HG02588 (cell line): Measurements from ENCODE around the gene PRC1.

Experiments used
- ATAC-seq: cut with Tn5 transposase; IDR thresholded peaks from one replicate; pipeline ENCODE4 v1.9.1; 2021; ENCODE audit warnings: mild to moderate bottlenecking, moderate library complexity; ENCODE audit not compliant: unreplicated experiment

PRC1 gene

DNA sequence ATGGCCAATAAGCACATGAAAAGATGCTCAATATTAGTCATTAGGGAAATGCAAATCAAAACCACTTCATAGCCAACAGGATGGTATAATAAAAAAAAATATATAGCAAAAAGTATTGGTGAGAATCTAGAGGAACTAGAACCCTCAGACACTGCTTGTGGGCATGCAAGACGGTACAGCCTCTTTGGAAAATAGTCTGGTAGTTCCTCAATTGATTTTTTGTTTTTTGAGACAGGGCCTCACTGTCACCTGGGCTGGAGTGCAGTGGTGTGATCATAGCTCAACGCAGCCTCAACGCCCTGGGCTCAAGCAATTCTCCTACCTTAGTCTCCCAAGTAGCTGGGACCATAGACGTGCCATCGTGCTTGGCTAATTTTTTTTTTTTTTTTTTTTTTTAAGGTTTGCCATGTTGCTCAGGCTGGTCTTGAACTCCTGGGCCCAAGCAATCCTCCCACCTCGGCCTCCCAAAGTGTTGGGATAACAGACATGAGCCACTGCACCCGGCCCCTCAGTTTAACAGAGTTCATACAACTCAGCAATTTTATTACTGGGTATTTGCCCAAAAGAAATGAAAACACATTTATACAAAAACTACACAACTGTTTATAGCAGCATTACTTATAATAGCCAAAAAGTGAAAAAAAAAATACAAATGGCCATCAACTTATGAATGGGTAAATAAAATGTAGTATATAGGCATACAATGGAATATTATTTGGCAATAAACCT, 5.1 kb downstream of the PRC1 start:
- no peak for ATAC-seq

DNA sequence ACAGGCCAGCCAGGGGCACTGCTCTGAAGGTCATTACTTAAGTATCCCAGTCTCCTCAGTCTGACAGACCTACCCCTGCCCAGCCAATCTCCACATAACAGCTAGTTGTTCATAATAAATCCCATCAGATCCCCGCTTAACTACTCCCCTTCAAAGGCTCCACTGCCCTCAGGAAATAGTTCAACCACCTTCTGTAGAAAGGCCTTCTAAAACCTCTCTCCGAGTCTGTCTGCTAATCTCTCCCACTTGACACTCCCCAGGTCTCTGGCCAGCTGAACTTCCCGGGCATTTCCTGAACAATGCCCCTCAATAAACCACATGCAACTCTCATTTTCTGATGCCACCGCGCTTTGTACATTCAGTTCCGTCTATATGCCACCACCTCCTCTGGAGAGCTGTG, 6.0 kb downstream of the PRC1 start:
- ATAC-seq = no peak

DNA sequence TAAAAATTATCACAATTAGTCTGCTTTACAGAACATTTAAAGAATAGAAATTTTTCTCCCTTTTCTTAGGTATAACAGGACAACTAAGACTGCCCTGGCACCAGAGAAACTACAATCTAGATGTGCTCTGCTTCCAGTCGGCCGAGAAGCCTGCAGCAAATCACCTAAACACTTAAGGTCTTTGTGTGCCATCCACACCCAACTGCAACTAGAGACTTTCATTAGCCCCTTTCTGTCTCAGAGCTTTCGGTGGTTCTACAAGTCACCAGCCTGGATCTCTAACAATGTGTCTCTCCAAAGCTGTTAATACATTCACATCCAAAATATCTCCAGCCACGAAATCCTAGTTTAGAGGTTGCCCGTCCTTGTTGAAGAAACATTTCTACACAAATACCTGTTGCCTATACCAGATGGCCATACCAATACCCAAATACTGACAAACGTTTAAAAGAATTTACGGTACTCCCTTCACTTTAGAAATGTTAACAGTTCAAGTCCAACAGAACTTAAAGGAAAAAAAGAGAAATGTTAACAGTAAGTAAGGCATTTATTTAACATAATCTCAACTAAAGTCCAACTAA, 6.7 kb downstream of the PRC1 start:
- no peak for ATAC-seq

DNA sequence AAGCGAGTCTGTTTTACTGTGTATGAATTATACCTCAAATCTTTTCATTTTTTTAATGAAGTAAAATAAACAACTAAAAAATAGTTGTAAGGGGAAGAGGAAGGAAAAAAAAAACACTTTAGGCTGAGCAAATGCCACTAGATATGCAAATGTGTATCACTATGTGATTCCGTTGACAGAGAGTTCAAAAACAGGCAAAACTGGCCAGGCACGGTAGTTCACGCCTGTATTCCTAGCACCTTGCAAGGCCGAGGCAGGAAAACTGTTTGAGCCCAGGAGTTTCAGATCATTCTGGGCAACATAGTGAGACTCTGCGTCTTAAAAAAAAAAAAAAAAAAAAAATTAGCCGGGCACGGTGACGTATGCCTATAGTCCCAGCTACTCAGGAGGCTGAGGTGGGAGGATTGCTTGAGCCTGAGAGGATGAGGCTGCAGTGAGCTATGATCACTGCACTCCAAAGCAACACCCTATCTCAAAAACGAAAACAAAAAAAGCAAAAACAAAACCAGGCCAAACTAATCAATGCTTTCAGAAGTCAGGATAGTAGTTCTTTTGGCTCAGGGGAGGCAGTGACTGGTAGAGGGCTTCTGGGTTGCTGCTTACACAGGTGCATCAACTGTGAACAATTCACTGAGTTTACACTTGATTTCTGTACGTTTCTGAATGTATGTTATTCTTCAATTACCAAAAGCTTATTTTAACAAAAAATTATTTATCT, 7.4 kb downstream of the PRC1 start:
- no peak for ATAC-seq

DNA sequence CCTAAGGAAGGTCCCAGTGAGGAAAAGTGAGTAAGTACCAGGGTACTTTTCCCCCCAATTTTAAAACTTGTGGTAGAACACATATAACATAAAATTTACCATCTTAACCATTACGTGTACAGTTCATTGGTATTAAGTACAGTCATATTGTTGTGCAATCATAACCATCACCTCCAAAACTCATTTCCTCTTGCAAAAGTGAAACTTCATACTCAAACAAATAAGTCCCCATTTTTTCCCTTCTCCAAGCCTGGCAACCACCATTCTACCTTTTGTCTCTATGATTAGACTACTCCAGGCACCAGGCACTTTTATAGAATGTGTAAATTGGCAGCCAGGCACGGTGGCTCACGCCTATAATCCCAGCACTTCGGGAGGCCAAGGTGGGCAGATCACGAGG, 12.2 kb downstream of the PRC1 start:
- ATAC-seq = no peak

DNA sequence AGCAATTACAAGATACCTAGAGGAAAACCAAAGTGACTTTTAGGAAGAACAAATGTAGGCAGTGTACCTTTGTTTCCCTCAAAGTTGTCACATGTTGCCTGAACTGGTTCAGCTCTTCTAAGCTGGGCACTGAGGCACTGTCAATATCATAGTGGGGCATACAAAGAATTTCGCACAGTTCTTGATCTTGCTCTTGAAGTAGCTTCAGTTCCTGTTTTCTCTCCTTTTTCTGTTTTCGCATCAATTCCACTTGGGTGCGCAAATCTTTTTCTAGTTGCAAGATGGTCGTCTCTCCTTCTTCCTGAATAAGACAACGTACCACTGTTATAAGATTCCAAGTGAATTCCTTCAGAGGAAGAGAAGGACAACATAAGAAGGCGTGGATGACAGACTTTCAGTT, 12.7 kb downstream of the PRC1 start:
- ATAC-seq = no peak

DNA sequence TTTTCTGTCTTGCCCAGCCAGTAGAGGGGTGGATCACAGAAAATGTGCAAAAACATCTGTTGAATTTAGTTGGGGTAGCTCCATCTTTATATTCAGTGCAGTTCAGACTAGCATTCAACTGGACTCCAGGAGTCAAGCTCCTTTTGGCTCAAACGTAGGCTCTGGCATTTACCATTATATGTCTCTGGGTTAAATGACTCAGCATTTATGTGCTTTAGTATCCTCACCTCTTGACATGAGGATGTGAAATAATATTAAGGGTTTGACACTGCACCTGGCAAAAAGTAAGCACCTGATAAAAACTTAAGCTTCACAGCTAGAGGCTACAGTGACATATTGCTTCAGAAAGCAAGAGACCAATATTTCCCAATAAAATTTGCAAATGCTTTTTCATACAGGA, 14.8 kb downstream of the PRC1 start:
- ATAC-seq = no peak

DNA sequence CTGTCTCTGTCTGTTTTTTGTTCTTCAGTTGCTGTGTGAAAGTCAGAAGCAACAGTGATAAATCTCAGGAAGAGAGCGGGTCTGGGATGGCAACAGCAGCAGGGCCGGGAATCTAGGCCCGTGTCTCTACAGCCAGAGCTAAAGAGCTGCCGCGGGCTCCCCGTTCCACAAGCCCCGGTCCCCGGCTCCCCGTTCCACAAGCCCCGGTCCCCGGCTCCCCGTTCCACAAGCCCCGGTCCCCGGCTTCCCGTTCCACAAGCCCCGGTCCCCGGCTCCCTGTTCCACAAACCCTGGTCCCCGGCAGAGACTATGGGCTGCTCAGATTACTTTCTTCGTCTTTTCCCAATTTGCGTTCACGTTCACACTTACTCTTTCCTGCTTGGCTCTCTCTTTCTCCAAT, 20.1 kb downstream of the PRC1 start:
- no peak for ATAC-seq

DNA sequence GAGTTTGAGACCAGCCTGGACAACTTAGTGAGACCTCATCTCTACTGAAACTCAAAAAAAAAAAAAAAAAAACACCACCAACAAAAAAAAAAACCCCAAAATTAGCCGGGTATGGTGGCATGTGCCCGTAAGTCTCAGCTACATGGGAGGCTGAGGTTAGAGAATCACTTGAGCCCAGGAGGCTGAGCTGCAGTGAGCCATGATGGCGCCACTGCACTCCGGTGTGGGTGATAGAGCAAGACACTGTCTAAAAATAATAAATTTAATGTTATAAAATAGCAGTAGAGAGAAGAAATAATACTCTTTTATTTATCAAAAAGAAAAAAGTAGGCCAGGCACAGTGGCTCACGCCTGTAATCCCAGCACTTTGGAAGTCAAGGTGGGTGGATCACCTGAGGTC, 22.2 kb downstream of the PRC1 start:
- no peak for ATAC-seq

DNA sequence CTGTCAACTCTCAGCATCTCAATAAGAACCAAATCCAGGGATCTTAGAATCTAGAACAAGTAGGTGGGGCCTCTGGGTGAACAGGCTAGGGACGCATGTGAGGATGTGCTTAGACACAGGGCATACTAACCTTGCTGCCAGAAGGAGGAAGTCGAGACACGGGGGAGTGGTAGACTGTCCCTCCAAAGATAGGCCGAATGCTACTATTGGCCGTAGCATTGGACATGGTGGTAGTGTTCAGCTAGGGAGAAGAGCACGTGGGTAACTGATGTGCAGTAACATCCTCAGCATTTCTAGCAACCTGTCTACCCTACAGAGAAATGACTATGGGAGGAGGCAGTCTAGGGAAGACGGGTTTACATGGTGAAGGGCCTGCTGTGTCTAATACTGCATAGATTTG, 24.1 kb downstream of the PRC1 start:
- no peak for ATAC-seq

DNA sequence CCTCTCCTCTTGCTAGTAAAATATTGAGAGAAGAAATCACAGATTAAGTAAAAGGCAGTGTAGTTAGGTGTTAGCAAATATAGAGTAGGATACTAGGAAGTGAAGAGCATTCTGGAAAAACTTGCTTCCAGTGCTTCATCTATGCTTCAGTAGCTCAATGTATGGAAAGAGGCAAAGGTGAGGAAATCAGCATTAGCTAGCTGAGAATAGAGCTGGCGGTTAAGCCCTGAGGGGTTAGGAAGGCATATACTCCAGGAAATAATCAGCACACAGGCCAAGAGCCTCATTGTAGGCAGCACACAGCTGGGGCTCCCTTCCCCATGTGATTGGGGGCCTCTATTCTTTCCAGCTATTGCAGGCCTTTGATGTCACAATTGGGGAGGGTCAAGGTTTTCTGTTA, 25.9 kb downstream of the PRC1 start:
- ATAC-seq = no peak

DNA sequence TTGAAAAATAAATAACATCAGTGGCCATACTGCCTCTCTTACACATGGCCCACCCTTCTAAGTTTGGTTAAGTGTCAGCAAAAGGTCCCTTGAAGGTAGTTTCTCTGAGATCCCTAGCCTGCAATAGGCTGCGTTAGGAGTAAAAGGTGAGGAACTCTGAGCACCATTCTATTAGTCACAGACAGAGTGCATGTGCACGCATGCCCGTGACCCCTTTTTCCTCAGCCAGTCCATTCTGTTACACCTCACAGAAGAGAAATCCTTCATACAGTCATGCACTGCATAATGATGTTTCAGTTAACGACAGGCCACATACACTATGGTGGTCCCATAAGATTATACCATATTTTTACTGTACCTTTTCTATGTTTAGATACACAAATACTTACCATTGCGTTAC, 27.1 kb downstream of the PRC1 start:
- ATAC-seq = no peak

DNA sequence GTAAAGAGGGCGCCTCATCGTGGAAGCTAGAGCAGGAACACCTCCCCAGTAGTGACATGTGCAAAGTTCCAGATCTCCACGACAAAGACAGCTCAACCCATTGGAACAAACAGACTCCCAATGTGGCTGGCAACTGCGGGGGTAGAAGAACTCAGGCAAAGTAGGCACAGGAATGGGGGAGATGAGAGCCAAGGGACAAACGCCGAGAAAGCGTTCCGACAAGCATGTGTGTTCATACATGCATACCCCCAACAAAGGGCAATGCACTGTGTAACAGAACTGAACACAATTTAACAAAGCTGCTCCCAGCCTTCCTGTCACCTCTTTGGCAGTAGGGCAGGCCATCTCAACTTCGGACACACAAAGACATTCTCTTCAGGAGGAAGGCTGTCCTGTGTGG, 28.1 kb downstream of the PRC1 start:
- no peak for ATAC-seq

DNA sequence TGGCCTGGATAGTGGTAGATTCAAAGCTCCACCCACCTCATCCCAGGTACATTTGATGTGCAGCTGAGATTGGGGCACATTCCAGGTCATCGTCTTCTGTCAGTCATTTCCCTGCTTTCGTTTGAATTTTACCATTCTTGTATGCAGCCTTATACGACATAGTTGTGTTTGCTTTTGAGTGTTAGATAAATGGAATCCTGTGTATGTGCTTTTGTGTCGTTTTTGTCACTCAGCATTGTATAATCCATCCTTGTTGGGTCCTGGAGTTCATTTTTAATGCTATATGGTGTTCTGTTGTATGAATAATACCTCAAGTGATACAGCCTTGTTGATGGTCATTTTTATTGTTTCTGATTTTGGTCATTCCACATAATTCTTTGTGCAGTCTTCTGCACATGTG, 32.3 kb downstream of the PRC1 start:
- no peak for ATAC-seq

DNA sequence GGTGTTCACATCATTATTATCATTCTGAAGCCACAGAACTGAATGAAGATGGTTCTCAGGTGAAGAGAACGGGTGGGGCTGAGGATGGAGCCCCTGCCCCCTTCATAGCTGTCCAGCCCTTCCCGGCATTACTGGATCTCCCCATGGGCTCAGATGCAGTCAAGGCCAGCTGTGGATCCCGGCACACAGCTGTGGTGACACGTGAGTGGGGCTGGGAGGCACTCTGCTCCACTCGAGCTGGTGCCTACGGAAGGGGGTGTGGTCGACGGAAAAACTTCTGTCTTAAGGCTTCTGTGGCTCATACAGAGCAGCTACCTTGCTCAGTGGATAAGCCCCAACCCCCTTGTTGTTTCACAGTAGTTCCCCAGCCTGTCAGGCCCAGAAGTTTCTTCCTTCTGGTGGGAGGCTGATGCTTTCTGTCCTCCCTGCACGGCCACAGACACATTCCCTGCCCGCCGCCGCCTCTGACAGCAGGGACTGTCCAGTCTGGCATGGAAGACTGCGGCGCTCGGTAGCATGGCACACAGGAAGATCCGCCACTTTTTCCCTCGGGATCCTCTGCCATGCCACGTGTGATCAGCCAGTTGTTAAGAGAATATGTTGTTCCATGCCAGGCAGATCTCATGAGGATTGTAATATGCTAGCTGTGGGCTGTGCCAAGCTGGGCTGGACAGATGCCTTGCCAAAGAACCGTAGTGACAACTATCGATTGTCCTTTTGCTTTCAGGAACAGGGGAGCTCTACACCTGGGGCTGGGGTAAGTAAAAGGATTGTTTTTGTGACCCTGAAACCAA, 33.8 kb downstream of the PRC1 start:
- no peak for ATAC-seq

DNA sequence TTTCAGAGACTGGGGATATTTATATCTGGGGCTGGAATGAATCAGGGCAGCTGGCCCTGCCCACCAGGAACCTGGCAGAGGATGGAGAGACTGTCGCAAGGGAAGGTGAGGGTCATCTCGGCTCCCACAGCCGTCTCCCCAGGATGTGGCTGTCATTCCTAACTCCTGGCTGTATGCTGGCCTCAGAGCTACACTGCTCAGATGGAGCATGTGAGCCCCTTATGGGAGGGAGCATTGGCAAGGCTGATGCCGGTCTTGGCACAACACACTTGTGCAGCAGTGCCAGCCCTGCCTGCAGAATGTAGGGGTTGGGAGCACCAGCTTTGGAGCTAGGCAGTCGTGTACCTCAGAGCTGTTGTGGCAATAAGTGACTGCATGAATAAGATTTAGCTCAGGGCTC, 34.4 kb downstream of the PRC1 start:
- no peak for ATAC-seq

DNA sequence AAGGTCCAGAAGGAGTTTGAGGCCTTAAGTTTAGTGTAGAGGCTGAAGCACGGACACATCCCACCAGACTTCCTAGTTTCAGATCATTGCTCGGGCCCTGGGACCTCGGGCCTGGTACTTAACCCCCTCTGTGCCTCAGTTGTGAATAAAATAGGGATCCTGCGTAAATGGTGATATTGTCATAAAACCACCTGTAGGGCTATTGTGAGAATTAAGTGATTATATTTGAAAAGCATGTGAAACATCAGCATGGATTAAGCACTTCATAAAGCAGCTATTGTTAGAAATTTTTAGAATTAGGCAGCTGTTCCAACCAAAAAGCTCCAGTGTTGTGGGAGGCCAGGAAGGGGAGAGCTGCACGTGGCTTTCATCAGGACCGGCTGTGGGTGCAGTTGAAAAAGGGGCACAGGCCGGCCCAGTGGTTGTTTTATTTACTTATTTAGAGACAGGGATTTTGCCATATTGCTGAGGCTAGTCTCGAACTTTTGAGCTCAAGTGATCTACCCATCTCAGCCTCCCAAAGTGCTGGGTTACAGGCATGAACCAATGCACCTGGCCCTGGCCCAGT, 35.2 kb downstream of the PRC1 start:
- no peak for ATAC-seq

DNA sequence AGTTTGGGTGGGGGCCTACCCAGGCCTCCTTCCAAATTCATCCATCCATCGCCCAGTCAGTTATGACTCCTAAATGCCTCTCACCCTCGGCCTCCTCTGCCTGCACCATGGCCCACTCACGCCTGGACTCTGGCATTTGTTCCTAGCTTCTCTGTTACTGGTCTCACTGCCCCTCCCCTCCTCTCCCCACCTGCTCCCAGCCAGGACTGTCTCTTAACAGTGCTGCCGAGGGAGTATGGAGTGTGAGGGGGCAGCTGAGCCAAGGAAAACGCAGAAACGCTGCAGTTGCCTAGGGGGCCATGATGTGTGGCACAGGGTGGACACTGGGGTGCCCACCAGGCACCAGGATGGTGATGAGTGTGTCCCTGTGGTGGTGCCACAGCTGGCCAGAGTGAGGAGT, 36.5 kb downstream of the PRC1 start:
- ATAC-seq = no peak

DNA sequence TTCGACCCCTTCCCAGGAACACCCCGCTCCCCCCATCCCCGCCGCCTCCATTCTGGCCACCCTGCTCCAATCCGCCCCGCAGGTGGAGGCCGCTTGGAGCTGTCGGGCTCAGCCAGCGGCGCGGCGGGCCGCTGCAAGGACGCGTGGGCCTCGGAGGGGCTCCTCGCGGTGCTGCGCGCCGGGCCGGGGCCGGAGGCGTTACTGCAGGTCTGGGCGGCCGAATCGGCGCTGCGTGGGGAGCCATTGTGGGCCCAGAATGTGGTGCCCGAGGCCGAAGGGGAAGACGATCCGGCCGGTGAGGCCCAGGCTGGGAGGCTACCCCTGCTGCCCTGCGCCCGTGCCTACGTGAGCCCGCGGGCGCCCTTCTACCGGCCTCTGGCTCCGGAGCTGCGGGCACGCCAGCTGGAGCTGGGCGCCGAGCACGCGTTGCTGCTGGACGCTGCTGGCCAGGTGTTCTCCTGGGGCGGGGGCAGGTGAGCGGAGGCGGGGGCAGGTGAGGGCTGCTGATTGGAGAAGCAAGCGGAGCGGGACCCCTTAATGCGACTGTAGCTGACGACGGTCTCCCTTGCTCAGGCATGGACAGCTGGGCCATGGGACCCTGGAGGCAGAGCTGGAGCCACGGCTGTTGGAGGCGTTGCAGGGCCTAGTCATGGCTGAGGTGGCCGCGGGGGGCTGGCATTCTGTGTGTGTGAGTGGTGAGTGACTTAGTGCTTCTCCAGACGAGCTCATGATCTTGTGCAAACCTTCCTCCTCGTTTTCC, 37.1 kb downstream of the PRC1 start:
- no peak for ATAC-seq

DNA sequence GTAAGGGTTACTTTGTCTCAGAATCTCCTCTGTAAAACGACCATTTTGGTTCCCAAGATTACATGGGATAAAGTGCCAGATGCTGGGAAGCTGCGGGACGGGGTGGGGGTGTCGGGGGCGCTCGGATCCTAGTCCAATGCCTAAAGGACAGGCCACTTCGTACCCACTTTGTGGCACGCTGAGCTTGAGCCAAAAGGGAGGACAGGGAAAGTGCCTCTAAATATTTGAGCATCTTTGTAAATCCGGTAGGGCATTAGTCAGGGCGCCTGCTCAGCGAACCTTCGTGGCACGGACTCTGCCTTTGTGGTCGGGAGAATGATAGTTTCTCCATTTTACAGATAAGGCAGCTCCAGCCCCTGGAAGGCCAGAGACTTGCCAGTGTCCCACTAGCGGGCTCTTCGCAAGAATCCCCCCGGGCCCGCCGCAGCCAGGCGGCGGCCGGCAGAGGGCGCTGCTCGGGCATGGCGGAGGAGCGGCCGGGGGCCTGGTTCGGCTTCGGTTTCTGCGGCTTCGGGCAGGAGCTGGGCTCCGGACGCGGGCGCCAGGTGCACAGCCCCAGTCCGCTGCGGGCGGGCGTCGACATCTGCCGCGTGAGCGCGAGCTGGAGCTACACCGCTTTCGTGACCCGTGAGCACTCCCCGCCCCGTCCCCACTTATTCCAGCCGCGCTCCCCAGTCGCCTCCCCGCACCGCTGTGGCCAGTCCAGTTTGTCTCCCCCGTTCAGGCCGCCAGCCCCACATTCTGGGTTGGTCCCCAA, 37.9 kb downstream of the PRC1 start:
- ATAC-seq = no peak
